SU-DHL-6 (cell line): ENCODE results near the gene CBX5.

Experiments used
- H2AFZ ChIP-seq: fragments of 200-600 bp; sonication (generic); 2 replicates; pipeline ENCODE4 v1.6.1; 2014; ENCODE audit warnings: low read depth, mild to moderate bottlenecking, moderate library complexity, mixed read lengths, antibody characterized with exemption, low read length; ENCODE audit not compliant: severe bottlenecking
- H3F3A ChIP-seq: fragments of 200-600 bp; shearing (Covaris generic); 2 replicates; pipeline ENCODE4 v1.6.0; 2016; ENCODE audit warnings: antibody characterized with exemption, mild to moderate bottlenecking; ENCODE audit not compliant: insufficient read depth
- H3K27ac ChIP-seq: fragments of 200-600 bp; sonication (generic); 2 replicates; pipeline ENCODE4 v1.5.1; 2016; ENCODE audit warnings: low read depth, mild to moderate bottlenecking, low read length, moderate library complexity, mixed read lengths
- H3K27me3 ChIP-seq: fragments of 200-600 bp; sonication (generic), shearing (Covaris generic); 2 replicates; pipeline ENCODE4 v1.6.0; 2014; ENCODE audit warnings: mild to moderate bottlenecking, low read length
- H3K36me3 ChIP-seq: fragments of 200-600 bp; sonication (generic); 2 replicates; pipeline ENCODE4 v1.6.1; 2014; ENCODE audit warnings: mild to moderate bottlenecking, low read length, mixed read lengths
- H3K4me2 ChIP-seq: fragments of 300-600, 200-600 bp; shearing (Covaris generic), sonication (generic); 2 replicates; pipeline ENCODE4 v1.6.0; 2014; ENCODE audit warnings: low read length, low read depth, mild to moderate bottlenecking; ENCODE audit not compliant: poor library complexity, severe bottlenecking
- H3K4me3 ChIP-seq: fragments of 200-600 bp; sonication (generic); 2 replicates; pipeline ENCODE4 v1.5.1; 2014; ENCODE audit warnings: antibody characterized with exemption, low read length, mild to moderate bottlenecking, mixed read lengths; ENCODE audit not compliant: insufficient read depth, poor library complexity, severe bottlenecking
- H3K79me2 ChIP-seq: fragments of 200-600 bp; sonication (generic); 2 replicates; pipeline ENCODE4 v1.6.1; 2014; ENCODE audit warnings: mild to moderate bottlenecking, low read length, moderate library complexity; ENCODE audit not compliant: insufficient read depth
- H3K9ac ChIP-seq: fragments of 200-600 bp; sonication (generic); 2 replicates; pipeline ENCODE4 v1.7.0; 2014; ENCODE audit warnings: mild to moderate bottlenecking, low read length
- H3K9me2 ChIP-seq: fragments of 200-600 bp; sonication (generic); replicated peaks from 2 replicates; pipeline ENCODE4 v1.6.1; 2014; ENCODE audit warnings: low read length; ENCODE audit not compliant: insufficient read depth
- H3K9me3 ChIP-seq: fragments of 200-600 bp; sonication (generic); 2 replicates; pipeline ENCODE4 v1.6.1; 2014; ENCODE audit warnings: low read length, mixed read lengths; ENCODE audit not compliant: insufficient read depth
- H4K20me1 ChIP-seq: fragments of 200-600 bp; sonication (generic); 2 replicates; pipeline ENCODE4 v1.6.1; 2014; ENCODE audit warnings: low read depth, mild to moderate bottlenecking, antibody characterized with exemption, low read length, moderate library complexity, mixed read lengths
- CTCF ChIP-seq: fragments of 200-600 bp; sonication (generic); IDR thresholded peaks from one replicate; pipeline ENCODE4 v1.5.1; 2017; ENCODE audit warnings: antibody characterized with exemption, mild to moderate bottlenecking, low read length, moderate library complexity; ENCODE audit not compliant: insufficient read depth, poor library complexity, severe bottlenecking
- EZH2phosphoT487 ChIP-seq: fragments of 200-600 bp; sonication (generic), shearing (Covaris generic); conservative IDR thresholded peaks from 2 replicates; pipeline ENCODE4 v1.6.1; 2018; ENCODE audit warnings: mild to moderate bottlenecking, antibody characterized with exemption, low read length, moderate library complexity, mixed read lengths

CBX5 gene

GRCh38 chr12:54215989-54216796 is 63.7 kb downstream of the CBX5 start:
- H4K20me1 ChIP-seq: no peaks in the 10 kb centered on the region
- H3K9me2 ChIP-seq: no peaks in the 10 kb centered on the region
- H3K79me2 ChIP-seq: no peaks in the 10 kb centered on the region
- H3K27me3 ChIP-seq: no peaks in the 10 kb centered on the region
- peak overlapping the region; percentile 76 for H3K4me2 ChIP-seq
- H3K4me3 ChIP-seq: peak overlapping the region; percentile 44
- H3K9me3 ChIP-seq: no peaks in the 10 kb centered on the region
- H3K27ac ChIP-seq: peak overlapping the region; percentile 77
- H2AFZ ChIP-seq: peak overlapping the region; percentile 52
- no peaks in the 10 kb centered on the region for H3K36me3 ChIP-seq
- no peak for TF ChIP-seq EZH2phosphoT487
- TF ChIP-seq CTCF: no peak
- H3K9ac ChIP-seq: peak overlapping the region; percentile 58
- peaks cover 27% of the 10 kb centered on the region for H3F3A ChIP-seq

- Histone ChIP-seq H3K4me3 (no peak overlapping the region), H3K27ac (peak overlapping the region; percentile 77), H3F3A (peaks cover 27% of the 10 kb centered on the region), H3K79me2 (no peaks in the 10 kb centered on the region), H2AFZ (peak overlapping the region; percentile 73), H4K20me1 (no peaks in the 10 kb centered on the region), H3K9ac (peak overlapping the region; percentile 37; the same call in 1 of the 2 replicates), H3K27me3 (no peaks in the 10 kb centered on the region), H3K9me3 (no peaks in the 10 kb centered on the region), H3K36me3 (no peaks in the 10 kb centered on the region), H3K9me2 (no peaks in the 10 kb centered on the region), H3K4me2 (peak overlapping the region; percentile 76)
- peak; percentile 98 for TF ChIP-seq CTCF
- TF ChIP-seq EZH2phosphoT487: no peak
Measured at GRCh38 chr12:54214553-54215406, 65.1 kb downstream of the CBX5 start.

- no peak overlapping the region for H3K9ac ChIP-seq
- TF ChIP-seq CTCF: no peak
- no peak for TF ChIP-seq EZH2phosphoT487
- H2AFZ ChIP-seq: no peak overlapping the region
Measured at GRCh38 chr12:54213079-54213478, 66.8 kb downstream of the CBX5 start.

More at GRCh38 chr12:54213079-54213478, 66.8 kb downstream of the CBX5 start:
- Histone ChIP-seq H3K4me2 (no peak overlapping the region), H3K36me3 (no peaks in the 10 kb centered on the region), H3K9me3 (no peaks in the 10 kb centered on the region), H4K20me1 (no peaks in the 10 kb centered on the region), H3K27ac (no peak overlapping the region), H3K27me3 (no peaks in the 10 kb centered on the region), H3K4me3 (no peak overlapping the region), H3K9me2 (no peaks in the 10 kb centered on the region), H3F3A (peaks cover 20% of the 10 kb centered on the region), H3K79me2 (no peaks in the 10 kb centered on the region)
